SK-N-SH treated with all-trans-retinoic acid at 6 μM for 48 hours (cell line): ENCODE results near the gene CDC42EP3.

Experiments used
- ATAC-seq: fragments of 200-7000 bp; cut with Tn5 transposase; 3 replicates; pipeline ENCODE4 v1.9.1; 2020; ENCODE audit warnings: mild to moderate bottlenecking, moderate library complexity
- ARNTL ChIP-seq: fragments of 450-650 bp; formaldehyde crosslinking; IDR thresholded peaks from 2 replicates; pipeline ENCODE4 v1.5.0; 2020; ENCODE audit warnings: low read depth, mild to moderate bottlenecking, moderate library complexity, borderline replicate concordance
- BACH2 ChIP-seq: fragments of 250-450 bp; sonication (Bioruptor Pico); IDR thresholded peaks from 2 replicates; pipeline ENCODE4 v1.9.0; 2021; ENCODE audit warnings: mild to moderate bottlenecking, borderline replicate concordance
- CREB5 ChIP-seq: fragments of 250-450 bp; sonication (Bioruptor Pico); IDR thresholded peaks from 2 replicates; pipeline ENCODE4 v1.5.1; 2020; ENCODE audit warnings: low read depth, mild to moderate bottlenecking, moderate library complexity
- CSDC2 ChIP-seq: fragments of 250-450 bp; sonication (Bioruptor Pico); IDR thresholded peaks from 2 replicates; pipeline ENCODE4 v1.5.0; 2020; ENCODE audit warnings: mild to moderate bottlenecking, moderate library complexity
- ESRRG ChIP-seq: fragments of 250-450 bp; sonication (Bioruptor Pico); IDR thresholded peaks from 2 replicates; pipeline ENCODE4 v1.6.1; 2021; ENCODE audit warnings: mild to moderate bottlenecking
- GLIS3 ChIP-seq: fragments of 250-450 bp; sonication (Bioruptor Pico); IDR thresholded peaks from 2 replicates; pipeline ENCODE4 v1.5.0; 2020; ENCODE audit warnings: mild to moderate bottlenecking, moderate library complexity
- ISL1 ChIP-seq: fragments of 250-450 bp; sonication (Bioruptor Pico); IDR thresholded peaks from 2 replicates; pipeline ENCODE4 v2.1.2; 2022; ENCODE audit warnings: mild to moderate bottlenecking, moderate library complexity
- OSR1 ChIP-seq: fragments of 250-450 bp; sonication (Bioruptor Pico); IDR thresholded peaks from 2 replicates; pipeline ENCODE4 v1.8.0; 2022; ENCODE audit warnings: moderate library complexity, mild to moderate bottlenecking, inconsistent platforms
- PATZ1 ChIP-seq: fragments of 250-450 bp; sonication (Bioruptor Pico); IDR thresholded peaks from 2 replicates; pipeline ENCODE4 v1.8.0; 2020; ENCODE audit warnings: mild to moderate bottlenecking, moderate library complexity, borderline replicate concordance
- POU6F1 ChIP-seq: fragments of 250-450 bp; sonication (Bioruptor Pico); IDR thresholded peaks from 2 replicates; pipeline ENCODE4 v1.8.0; 2021; ENCODE audit warnings: low read depth, mild to moderate bottlenecking, moderate library complexity, borderline replicate concordance
- PPARA ChIP-seq: fragments of 250-450 bp; sonication (Bioruptor Pico); IDR thresholded peaks from 2 replicates; pipeline ENCODE4 v1.5.0; 2020; ENCODE audit warnings: mild to moderate bottlenecking, borderline replicate concordance
- RARB ChIP-seq: fragments of 250-450 bp; sonication (Bioruptor Pico); IDR thresholded peaks from 2 replicates; pipeline ENCODE4 v1.8.0; 2021; ENCODE audit warnings: mild to moderate bottlenecking, moderate library complexity
- SNAI2 ChIP-seq: fragments of 250-450 bp; sonication (Bioruptor Pico); IDR thresholded peaks from 2 replicates; pipeline ENCODE4 v1.5.0; 2020; ENCODE audit warnings: mild to moderate bottlenecking, moderate library complexity
- TCF4 ChIP-seq: fragments of 250-450 bp; sonication (Bioruptor Pico); IDR thresholded peaks from 2 replicates; pipeline ENCODE4 v1.8.0; 2021; ENCODE audit warnings: mild to moderate bottlenecking, moderate library complexity, borderline replicate concordance
- TOX ChIP-seq: fragments of 250-450 bp; sonication (Bioruptor Pico); IDR thresholded peaks from 2 replicates; pipeline ENCODE4 v1.8.0; 2021; ENCODE audit warnings: mild to moderate bottlenecking, moderate library complexity, borderline replicate concordance
- TSHZ2 ChIP-seq: fragments of 250-450 bp; sonication (Bioruptor Pico); IDR thresholded peaks from 2 replicates; pipeline ENCODE4 v1.5.0; 2020; ENCODE audit warnings: mild to moderate bottlenecking, moderate library complexity
- ZC3H10 ChIP-seq: fragments of 250-450 bp; sonication (Bioruptor Pico); IDR thresholded peaks from 2 replicates; pipeline ENCODE4 v1.5.1; 2021; ENCODE audit warnings: mild to moderate bottlenecking, moderate library complexity
- ZFP30 ChIP-seq: fragments of 450-650 bp; formaldehyde crosslinking; IDR thresholded peaks from 2 replicates; pipeline ENCODE4 v1.5.0; 2022; ENCODE audit warnings: mild to moderate bottlenecking, moderate library complexity
- ZNF565 ChIP-seq: fragments of 450-650 bp; formaldehyde crosslinking; conservative IDR thresholded peaks from 2 replicates; pipeline ENCODE4 v1.5.0; 2020; ENCODE audit warnings: low read depth, mild to moderate bottlenecking, moderate library complexity
- ZNF70 ChIP-seq: fragments of 450-650 bp; formaldehyde crosslinking; IDR thresholded peaks from 2 replicates; pipeline ENCODE4 v1.5.0; 2020; ENCODE audit warnings: mild to moderate bottlenecking, moderate library complexity

CDC42EP3 gene

GRCh38 chr2:37684809-37685208, 13.4 kb upstream of the CDC42EP3 start:
- ATAC-seq: no peak
- TF ChIP-seq SNAI2 (CRISPR knock-in tag) (no peak), TCF4 (CRISPR knock-in tag) (no peak), BACH2 (no peak), ESRRG (CRISPR knock-in tag) (no peak), PPARA (CRISPR knock-in tag) (no peak), ZNF70 (CRISPR knock-in tag) (no peak)

- TF ChIP-seq RARB (CRISPR knock-in tag): no peak
- TF ChIP-seq PATZ1 (CRISPR knock-in tag): no peak
- no peak for TF ChIP-seq GLIS3
- no peak for TF ChIP-seq POU6F1 (CRISPR knock-in tag)
- no peak for TF ChIP-seq ZNF565 (CRISPR knock-in tag)
- no peak for TF ChIP-seq ZFP30 (CRISPR knock-in tag)
- TF ChIP-seq TOX: no peak
- TF ChIP-seq CREB5 (CRISPR knock-in tag): no peak
- no peak for TF ChIP-seq ZNF70 (CRISPR knock-in tag)
- no peak for TF ChIP-seq ESRRG (CRISPR knock-in tag)
- no peak for TF ChIP-seq PPARA (CRISPR knock-in tag)
- TF ChIP-seq BACH2: no peak
- no peak for TF ChIP-seq CSDC2 (CRISPR knock-in tag)
- TF ChIP-seq ARNTL (CRISPR knock-in tag): no peak
- TF ChIP-seq ISL1 (CRISPR knock-in tag): no peak
- no peak for TF ChIP-seq TSHZ2 (CRISPR knock-in tag)
- no peak for TF ChIP-seq OSR1 (CRISPR knock-in tag)
- no peak for TF ChIP-seq SNAI2 (CRISPR knock-in tag)
- ATAC-seq: no peak
Observed at GRCh38 chr2:37683921-37684780, 12.7 kb upstream of the CDC42EP3 start.

- TF ChIP-seq PPARA (CRISPR knock-in tag) (no peak), ISL1 (CRISPR knock-in tag) (no peak), ZC3H10 (CRISPR knock-in tag) (no peak), TSHZ2 (CRISPR knock-in tag) (no peak), OSR1 (CRISPR knock-in tag) (no peak), ZNF565 (CRISPR knock-in tag) (no peak), POU6F1 (CRISPR knock-in tag) (no peak), ESRRG (CRISPR knock-in tag) (no peak), ZFP30 (CRISPR knock-in tag) (no peak)
Observed at GRCh38 chr2:37683241-37683640, 11.8 kb upstream of the CDC42EP3 start.

More at GRCh38 chr2:37683241-37683640, 11.8 kb upstream of the CDC42EP3 start:
- ATAC-seq: no peak
